Stimulated activated CD8-positive, alpha-beta memory T cell treated with anti-CD3 and anti-CD28 coated beads, Interleukin-7, amount 100 ng/mL, for 48 hours (primary cell): Measurements from ENCODE around the gene CHM.
"Not testable (repeated sequence)": the region's sequence is repeated elsewhere in the genome, so short reads cannot be mapped to it uniquely, and the experiment has no call there.

Experiments used
- DNase-seq, 2 donors: peaks; one replicate each; pipeline ENCODE4 v3.0.0-alpha.2; 2020; ENCODE audit warnings: low read depth in 1 of 2; ENCODE audit errors: extremely low read depth in 1 of 2

Gene CHM

DNA sequence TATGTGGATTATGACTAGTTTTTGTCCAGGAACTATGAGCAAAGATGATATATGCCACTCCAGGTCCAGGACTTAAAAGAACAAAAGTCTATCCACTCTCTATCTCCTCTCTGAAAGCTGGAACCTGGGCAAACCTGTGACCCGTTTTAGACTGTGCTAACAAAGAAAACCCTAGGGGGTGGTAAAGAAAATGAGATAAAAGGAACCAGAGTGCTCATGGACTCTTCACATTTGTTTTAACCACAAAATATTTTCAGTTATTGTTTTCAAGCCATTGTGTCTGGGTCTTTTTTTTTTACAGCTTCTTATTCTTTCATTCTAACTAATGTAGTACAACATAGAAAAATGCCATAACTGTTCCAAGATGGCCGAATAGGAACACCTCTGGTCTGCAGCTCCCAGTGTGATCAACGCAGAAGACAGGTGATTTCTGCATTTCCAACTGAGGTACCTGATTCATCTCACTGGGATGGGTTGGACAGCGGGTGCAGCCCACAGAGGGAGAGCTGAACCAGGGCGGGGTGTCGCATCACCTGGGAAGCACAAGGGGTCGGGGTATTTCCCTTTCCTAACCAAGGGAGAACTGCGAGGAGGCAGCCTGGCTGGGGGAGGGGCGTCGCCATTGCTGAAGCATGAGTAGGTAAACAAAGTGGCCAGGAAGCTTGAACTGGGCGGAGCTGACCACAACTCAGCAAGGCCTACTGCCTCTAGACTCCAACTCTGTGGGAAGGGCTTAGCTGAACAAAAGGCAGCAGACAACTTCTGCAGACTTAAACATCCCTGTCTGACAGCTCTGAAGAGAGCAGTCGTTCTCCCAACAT is 45.1 kb downstream of the CHM start:
- no peak for DNase-seq

DNA sequence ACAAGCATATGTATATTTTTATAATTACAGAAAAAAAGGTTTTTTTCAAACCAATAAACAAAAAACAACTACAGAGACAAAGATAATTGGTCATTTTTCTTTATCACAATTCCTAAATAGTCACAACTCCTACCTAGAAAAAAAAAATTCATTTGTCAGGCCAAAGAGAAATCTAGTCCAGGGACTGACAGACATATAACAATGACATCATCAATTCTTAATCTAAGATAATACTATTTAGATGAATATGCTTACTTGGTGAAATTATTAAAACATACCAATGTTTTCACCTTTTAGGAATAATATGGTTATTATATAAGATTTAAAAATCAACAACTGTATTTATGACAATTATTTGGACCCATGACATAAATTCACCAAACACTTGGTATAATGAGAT is 48.4 kb downstream of the CHM start:
- no peak for DNase-seq

DNA sequence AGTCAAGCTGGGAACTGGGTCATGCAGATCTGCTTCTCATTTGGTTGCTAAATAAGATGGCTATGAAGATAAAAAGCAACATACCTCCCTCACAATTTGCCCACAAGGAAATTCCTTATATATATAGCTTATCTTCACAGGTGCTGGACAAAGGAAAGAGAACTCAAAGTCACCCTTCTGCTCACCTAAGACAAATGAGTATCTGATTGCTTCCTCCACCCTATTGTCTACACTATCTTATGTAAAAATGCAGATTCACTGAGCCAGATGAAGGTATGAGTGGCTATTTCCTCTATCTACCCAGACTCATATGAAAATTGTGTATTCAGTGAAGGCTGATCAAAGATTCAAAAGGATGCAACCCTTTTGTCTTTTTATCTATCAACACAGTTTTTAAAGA is 50.8 kb downstream of the CHM start:
- no peak for DNase-seq

- DNase-seq: no peak
Observed at GRCh38 chrX:85995641-85996040, 51.7 kb downstream of the CHM start.

DNA sequence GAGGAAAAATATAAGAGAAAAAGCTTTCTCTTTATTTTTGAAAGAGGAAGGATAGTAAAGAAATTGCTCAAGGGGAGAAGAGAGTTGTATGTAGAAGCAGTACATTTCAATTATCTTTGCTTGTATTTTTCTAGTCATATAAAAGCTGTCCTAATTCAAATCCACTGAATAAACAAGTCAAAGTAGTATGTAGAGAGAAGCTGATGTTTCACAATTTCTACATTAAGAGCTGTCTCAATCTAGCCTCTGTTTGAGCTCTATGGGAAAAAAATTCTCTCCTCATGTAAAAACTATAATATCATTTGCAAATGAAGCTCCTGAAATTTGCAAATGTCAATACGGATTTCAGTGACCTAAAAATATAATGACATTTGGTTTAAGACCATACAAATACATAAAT is 52.6 kb downstream of the CHM start:
- DNase-seq: no peak

DNA sequence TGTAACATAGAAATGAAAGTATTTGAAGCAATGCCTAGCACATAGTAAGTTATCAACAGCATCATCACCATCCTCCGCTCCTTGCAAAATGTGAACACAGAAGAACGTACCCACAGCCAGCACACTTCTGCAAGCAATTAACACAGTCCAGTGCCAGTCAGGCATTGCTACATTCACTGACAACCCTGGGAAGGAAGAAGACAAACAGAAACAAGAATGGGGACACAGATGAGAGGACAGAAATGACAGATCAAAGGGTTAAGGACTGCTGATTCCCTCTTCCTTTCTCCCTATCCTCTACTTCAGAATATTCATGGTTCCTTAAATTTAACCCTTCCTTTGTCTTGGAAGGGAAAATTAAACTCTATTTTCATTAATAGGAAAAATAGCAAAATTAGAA is 53.1 kb downstream of the CHM start:
- no peak for DNase-seq

- DNase-seq: no peak
Observed at GRCh38 chrX:85993539-85994197, 53.7 kb downstream of the CHM start.

GRCh38 chrX:85992811-85993229 is 54.5 kb downstream of the CHM start:
- DNase-seq: no peak

- no peak for DNase-seq
Observed at GRCh38 chrX:85988353-85988752, 59.0 kb downstream of the CHM start.

- DNase-seq: no peak
Observed at GRCh38 chrX:85980286-85980685, 67.1 kb downstream of the CHM start.

DNA sequence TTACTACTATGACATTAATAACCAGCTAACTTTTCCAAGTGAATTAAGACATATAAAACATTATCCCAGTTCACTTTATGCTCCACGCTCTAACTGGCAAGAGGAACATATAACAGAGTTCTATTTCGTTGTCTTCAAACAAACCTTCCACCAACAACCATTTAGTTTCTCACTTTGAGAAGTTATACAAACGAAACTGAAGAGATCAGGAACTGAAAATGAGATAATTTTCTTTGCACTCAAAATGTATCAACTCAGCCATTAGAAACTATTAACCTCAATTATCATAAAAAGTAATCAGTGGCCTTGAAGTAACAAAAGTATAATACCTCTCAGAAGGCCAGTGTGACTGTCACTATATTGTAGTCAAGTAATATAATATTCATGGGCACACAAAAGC is 70.1 kb downstream of the CHM start:
- no peak for DNase-seq

DNA sequence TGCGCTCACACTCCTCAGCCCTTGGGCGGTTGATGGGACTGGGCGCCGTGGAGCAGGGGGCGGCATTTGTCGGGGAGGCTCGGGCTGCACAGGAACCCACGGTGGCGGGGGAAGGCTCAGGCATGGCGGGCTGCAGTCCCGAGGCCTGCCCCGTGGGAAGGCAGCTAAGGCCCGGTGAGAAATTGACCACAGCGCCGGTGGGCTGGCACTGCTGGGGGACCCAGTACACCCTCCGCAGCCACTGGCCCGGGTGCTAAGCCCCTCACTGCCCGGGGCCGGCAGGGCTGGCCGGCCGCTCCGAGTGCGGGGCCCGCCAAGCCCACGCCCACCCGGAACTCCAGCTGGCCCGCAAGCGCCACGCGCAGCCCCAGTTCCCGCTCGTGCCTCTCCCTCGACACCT is 75.0 kb downstream of the CHM start:
- not testable (repeated sequence) for DNase-seq

GRCh38 chrX:85964744-85965143 is 82.6 kb downstream of the CHM start:
- no peak for DNase-seq

DNA sequence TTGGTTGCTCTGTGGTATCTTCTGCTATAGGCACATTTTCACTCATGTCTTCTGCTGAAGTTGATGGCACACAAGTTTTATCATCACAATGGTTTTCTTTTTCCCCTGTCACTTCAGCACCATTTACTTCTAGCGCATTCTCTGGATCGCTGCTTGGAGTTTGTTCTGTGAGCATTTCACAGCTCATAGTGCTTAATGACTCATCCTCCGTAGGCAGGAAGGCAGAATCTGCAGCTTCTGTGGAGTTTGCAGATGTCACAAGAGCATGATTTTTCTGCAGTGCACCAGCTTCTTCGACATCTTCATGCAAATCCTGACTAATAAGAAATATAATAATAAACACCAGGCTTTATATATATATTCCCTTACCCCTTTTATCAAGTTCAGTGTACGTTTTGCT is 83.6 kb downstream of the CHM start:
- no peak for DNase-seq

DNA sequence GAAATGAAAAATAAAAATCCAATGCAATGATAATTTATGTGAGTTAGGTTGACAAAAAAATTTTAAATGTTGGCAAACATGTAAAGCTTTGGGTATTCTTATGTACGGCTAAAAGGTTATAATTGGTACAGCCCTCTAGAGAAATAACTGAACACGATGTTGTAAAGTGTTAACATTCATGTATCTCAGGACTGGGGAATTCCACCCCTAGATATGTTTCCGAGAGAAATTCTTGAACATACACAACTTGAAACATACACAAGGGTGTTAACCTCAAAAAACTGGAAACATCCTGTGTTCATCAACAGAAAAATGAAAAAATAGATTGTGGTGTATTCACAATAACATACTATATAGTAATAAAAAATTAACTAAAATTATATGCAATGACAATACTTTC is 91.8 kb downstream of the CHM start:
- DNase-seq: no peak

GRCh38 chrX:85944751-85945150 is 102.6 kb downstream of the CHM start:
- not testable (repeated sequence) for DNase-seq

DNA sequence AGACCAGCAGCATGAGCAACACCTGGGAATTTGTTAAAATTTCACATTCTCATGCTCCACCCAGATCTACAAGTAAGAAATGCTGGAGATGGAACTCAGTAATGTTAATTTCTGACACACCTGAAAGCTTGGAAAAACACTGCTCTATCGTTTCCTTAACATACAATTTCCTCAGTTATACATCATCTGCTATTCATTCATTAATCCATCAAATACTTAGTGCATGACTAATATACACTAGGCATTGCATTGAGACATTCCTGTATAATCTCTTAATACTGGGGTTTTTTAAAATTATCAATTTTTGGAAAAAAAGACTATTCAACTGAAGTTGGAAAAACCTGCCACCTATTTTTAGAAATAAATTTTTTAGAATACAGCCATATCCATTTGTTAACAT is 106.1 kb downstream of the CHM start:
- DNase-seq: no peak

- not testable (repeated sequence) for DNase-seq
Observed at GRCh38 chrX:85939942-85940341, 107.4 kb downstream of the CHM start.

- DNase-seq: not testable (repeated sequence)
Observed at GRCh38 chrX:85934399-85934798, 113.0 kb downstream of the CHM start.

- DNase-seq: no peak
Observed at GRCh38 chrX:85930099-85930498, 117.3 kb downstream of the CHM start.

- DNase-seq: no peak
Observed at GRCh38 chrX:85928606-85929005, 118.8 kb downstream of the CHM start.

GRCh38 chrX:85927740-85928139 is 119.6 kb downstream of the CHM start:
- DNase-seq: no peak
